H1 (cell line): ENCODE measurements around the gene GABRR3. TPM values are rescaled to one million over a fixed set of nuclear protein-coding genes. Genes with fewer than 3 reads are reported as not detected.

Experiments
- ATF3 ChIP-seq: IDR thresholded peaks from 2 replicates; pipeline ENCODE4 v1.6.1; 2011; ENCODE audit warnings: low read depth, mild to moderate bottlenecking, low read length; ENCODE audit not compliant: insufficient read depth
- CHD1 ChIP-seq: IDR thresholded peaks from 2 replicates; pipeline ENCODE4 v1.6.1; 2012; ENCODE audit warnings: low read depth, low read length, improper control_type of control experiment
- CHD7 ChIP-seq: fragments of 300-600 bp; sonication (generic); IDR thresholded peaks from 2 replicates; pipeline ENCODE4 v1.7.1; 2012; ENCODE audit warnings: low read length, moderate library complexity, mild to moderate bottlenecking, inconsistent platforms; ENCODE audit not compliant: insufficient replicate concordance
- CTCF ChIP-seq, 3 experiments: IDR thresholded peaks; 1 replicate in 2 of 3; 2 replicates in 1 of 3; pipeline versions ENCODE4 v1.5.1 to v1.6.1; 2011; ENCODE audit warnings: low read length in 3 of 3, mild to moderate bottlenecking in 3 of 3, inconsistent platforms in 2 of 3, low read depth in 1 of 3, moderate library complexity in 1 of 3; ENCODE audit not compliant: insufficient read depth in 1 of 3; ENCODE audit errors: control extremely low read depth in 1 of 3
- EZH2 ChIP-seq: fragments of 200-600 bp; sonication (generic); IDR thresholded peaks from 2 replicates; pipeline ENCODE4 v1.7.1; 2012; ENCODE audit warnings: low read depth, mild to moderate bottlenecking, moderate library complexity, low read length, inconsistent platforms; ENCODE audit not compliant: severe bottlenecking
- KDM4A ChIP-seq: IDR thresholded peaks from one replicate; pipeline ENCODE4 v1.7.1; 2012; ENCODE audit warnings: low read depth, mild to moderate bottlenecking, moderate library complexity, low read length, inconsistent platforms; ENCODE audit not compliant: severe bottlenecking
- KDM5A ChIP-seq: fragments of 200-600 bp; IDR thresholded peaks from 2 replicates; pipeline ENCODE4 v1.7.1; 2012; ENCODE audit warnings: mild to moderate bottlenecking, low read length, inconsistent platforms, mixed read lengths
- PHF8 ChIP-seq: fragments of 200-600 bp; sonication (generic); conservative IDR thresholded peaks from 2 replicates; pipeline ENCODE4 v1.7.1; 2012; ENCODE audit warnings: low read depth, mild to moderate bottlenecking, inconsistent platforms, low read length, moderate library complexity
- polyA plus RNA-seq, 7 experiments: library from polyadenylated mRNA; depleted of rRNA in 3 of 7; stranded (reverse) in 5 of 7; unstranded in 2 of 7; fragments of >200 nt in 5 of 7; fragments of 200-250 nt in 2 of 7; gene quantifications; 1 replicate in 5 of 7; 2 replicates in 1 of 7; 4 replicates in 1 of 7; pipeline versions ENCODE4 v1.2.1 to v1.2.3, GENCODE V29; 2011 to 2013; ENCODE audit warnings: missing spikeins in 2 of 7, mixed read lengths in 2 of 7
- total RNA-seq: library from RNA; stranded (reverse); fragmentation: NEBNext Ultra II Directional; extraction: Animal tissue kit (Norgen Biotek cat#: 25700); gene quantifications from 2 replicates; pipeline ENCODE4 v1.2.1, GENCODE V29; 2021

The GABRR3 gene
- total and polyA plus RNA-seq, 2 of the 8 experiments (the other 6 are each of a cell fraction or from before 2014, with no cell fraction given) = not detected

- TF ChIP-seq CTCF (IDR thresholded peaks at IDR 0.05; ENCODE audit: control extremely low read depth in 1 of 3, insufficient read depth in 1 of 3, low read depth in 1 of 3, low read length in 3 of 3) = no peak
- TF ChIP-seq CHD1 = no peak
- TF ChIP-seq ATF3 = no peak
- TF ChIP-seq KDM5A = no peak
- TF ChIP-seq KDM4A = no peak
- TF ChIP-seq CHD7 = no peak
- no peak for TF ChIP-seq PHF8
- no peak for TF ChIP-seq EZH2
- TF ChIP-seq, all 59 proteins: peak for 0
Observed at GRCh38 chr3:98070840-98071239, 35.7 kb upstream of the GABRR3 start (continued).
